ENCODE results near the gene PABPN1. TPM values are rescaled to one million over a fixed set of nuclear protein-coding genes. Genes with fewer than 3 reads are reported as not detected.
A peak's percentile ranks its signal among the peaks of the same experiment; 100 is the strongest.

PABPN1 gene
- total RNA-seq, 1 experiment from 2014 or later = 287 TPM

DNA sequence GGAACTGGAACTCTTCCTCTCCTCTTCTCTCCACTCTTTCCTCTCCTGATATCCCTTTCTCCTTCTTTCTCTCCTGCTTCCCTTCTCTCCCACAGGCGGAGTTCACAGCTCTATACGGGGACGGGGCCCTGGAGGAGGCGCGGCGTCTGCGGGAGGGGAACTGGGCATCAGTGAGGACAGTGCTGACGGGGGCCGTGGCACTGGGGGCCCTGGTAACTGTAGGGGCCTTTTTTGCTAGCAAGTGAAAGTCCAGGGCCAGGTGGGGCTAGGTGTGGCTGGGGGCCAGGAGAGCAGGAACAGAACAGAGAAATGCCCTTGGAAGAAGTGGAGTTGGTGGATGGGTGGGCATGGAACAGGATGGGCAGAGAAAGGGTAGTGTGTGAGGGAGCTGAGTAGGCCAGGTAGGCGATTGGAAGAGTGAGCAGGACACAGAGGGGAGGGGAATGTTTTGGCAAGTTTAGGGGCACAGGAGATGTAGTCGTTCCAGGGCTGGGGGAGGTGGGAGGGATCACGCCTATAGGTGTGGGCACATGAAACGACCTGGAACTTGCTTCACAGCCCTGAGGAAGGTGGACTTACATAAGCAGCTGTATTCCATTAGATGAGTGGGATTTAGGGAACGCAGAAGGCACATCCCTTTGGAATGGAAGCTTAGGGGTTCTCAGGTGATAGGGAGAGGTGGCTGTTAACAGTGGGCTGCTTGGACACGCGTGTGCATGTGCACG, 12.4 kb upstream of the PABPN1 start:
- H3K4me1 ChIP-seq (ENCODE audit: insufficient read depth, low read length, poor library complexity, severe bottlenecking) = peaks cover 9% of the 10 kb centered on the region
- peak overlapping the region; percentile 13 for H3K27ac ChIP-seq (ENCODE audit: low read depth, low read length, poor library complexity, severe bottlenecking)
- H3K36me3 ChIP-seq (ENCODE audit: insufficient read depth, low read length, poor library complexity, severe bottlenecking) = peaks cover 6% of the 10 kb centered on the region
- no peaks in the 10 kb centered on the region for H3K9me3 ChIP-seq (ENCODE audit: low read depth, low read length, poor library complexity, severe bottlenecking)
- no peak for TF ChIP-seq EZH2 (IDR thresholded peaks at IDR 0.05; ENCODE audit: borderline replicate concordance, low read depth, low read length, poor library complexity, severe bottlenecking)
- ChIA-PET CTCF (no interaction called here), POLR2A (ENCODE audit: low non-redundant PET) (no interaction called here)
- no peak overlapping the region for H3K4me3 ChIP-seq (ENCODE audit: low read depth, low read length, poor library complexity, severe bottlenecking)
- no peaks in the 10 kb centered on the region for H3K27me3 ChIP-seq (replicated peaks; ENCODE audit: insufficient read depth, low read depth, low read length, poor library complexity)
- intact Hi-C loops (cut with micrococcal nuclease; ENCODE audit: unreplicated experiment) = no loop called here
- no peak for DNase-seq (ENCODE audit: low spot score)
- TSS peak; percentile 15 for BruUV-seq (replicated peaks)

DNA sequence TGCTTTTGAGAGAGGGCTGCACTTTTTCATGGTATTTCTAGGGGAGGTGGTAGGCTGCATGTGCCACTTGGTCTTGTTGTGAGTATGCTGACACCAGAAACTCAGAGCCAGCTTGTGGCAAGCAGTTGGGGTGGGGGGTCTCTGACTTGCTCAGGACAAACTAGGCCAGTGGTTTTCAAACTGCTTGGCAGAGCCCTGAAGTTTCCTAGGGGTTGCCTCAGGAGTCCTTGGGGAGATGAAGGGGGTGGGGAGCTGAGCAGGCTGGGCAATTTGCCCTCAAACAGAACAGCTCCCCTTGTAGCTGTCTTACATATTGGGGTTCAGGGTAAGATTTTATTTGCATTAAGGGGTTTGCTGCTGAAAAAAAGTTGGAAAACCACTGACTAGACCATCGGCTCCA, 10.7 kb upstream of the PABPN1 start:
- Histone ChIP-seq H3K9me3 (ENCODE audit: low read depth, low read length, poor library complexity, severe bottlenecking) (no peaks in the 10 kb centered on the region), H3K4me1 (ENCODE audit: insufficient read depth, low read length, poor library complexity, severe bottlenecking) (peaks cover 9% of the 10 kb centered on the region), H3K27me3 (replicated peaks; ENCODE audit: insufficient read depth, low read depth, low read length, poor library complexity) (no peaks in the 10 kb centered on the region), H3K4me3 (ENCODE audit: low read depth, low read length, poor library complexity, severe bottlenecking) (no peak overlapping the region), H3K27ac (ENCODE audit: low read depth, low read length, poor library complexity, severe bottlenecking) (no peak overlapping the region), H3K36me3 (ENCODE audit: insufficient read depth, low read length, poor library complexity, severe bottlenecking) (peaks cover 6% of the 10 kb centered on the region)
- ChIA-PET CTCF (no interaction called here), POLR2A (ENCODE audit: low non-redundant PET) (no interaction called here)
- TF ChIP-seq EZH2 (IDR thresholded peaks at IDR 0.05; ENCODE audit: borderline replicate concordance, low read depth, low read length, poor library complexity, severe bottlenecking) = no peak
- TF ChIP-seq, protein P1, sequence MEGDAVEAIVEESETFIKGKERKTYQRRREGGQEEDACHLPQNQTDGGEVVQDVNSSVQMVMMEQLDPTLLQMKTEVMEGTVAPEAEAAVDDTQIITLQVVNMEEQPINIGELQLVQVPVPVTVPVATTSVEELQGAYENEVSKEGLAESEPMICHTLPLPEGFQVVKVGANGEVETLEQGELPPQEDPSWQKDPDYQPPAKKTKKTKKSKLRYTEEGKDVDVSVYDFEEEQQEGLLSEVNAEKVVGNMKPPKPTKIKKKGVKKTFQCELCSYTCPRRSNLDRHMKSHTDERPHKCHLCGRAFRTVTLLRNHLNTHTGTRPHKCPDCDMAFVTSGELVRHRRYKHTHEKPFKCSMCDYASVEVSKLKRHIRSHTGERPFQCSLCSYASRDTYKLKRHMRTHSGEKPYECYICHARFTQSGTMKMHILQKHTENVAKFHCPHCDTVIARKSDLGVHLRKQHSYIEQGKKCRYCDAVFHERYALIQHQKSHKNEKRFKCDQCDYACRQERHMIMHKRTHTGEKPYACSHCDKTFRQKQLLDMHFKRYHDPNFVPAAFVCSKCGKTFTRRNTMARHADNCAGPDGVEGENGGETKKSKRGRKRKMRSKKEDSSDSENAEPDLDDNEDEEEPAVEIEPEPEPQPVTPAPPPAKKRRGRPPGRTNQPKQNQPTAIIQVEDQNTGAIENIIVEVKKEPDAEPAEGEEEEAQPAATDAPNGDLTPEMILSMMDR (conservative IDR thresholded peaks at IDR 0.05; ENCODE audit: low read depth, low read length) = no peak
- intact Hi-C loops (cut with micrococcal nuclease; ENCODE audit: unreplicated experiment) = no loop called here
- no peak for DNase-seq (ENCODE audit: low spot score)
- BruUV-seq (replicated peaks) = no TSS peak

DNA sequence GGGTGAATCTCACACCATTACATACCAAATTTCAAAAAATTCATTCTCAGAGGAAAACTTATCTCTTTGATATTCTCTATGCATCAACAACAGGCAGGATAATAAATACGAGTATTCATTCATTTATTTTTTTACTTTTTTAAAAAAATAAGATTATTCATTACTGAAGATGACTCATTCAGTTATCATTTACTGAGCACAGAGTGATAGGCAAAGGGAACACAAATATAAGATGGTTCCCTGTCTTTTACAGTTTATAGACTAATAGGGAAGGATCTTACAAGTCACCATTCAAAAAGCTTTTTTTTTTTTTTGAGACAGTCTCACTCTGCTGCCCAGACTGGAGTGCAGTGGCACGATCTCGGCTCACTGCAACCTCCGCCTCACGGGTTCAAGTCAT, 5.0 kb upstream of the PABPN1 start:
- Histone ChIP-seq H3K4me1 (ENCODE audit: insufficient read depth, low read length, poor library complexity, severe bottlenecking) (peaks cover 3% of the 10 kb centered on the region), H3K9me3 (ENCODE audit: low read depth, low read length, poor library complexity, severe bottlenecking) (no peaks in the 10 kb centered on the region), H3K4me3 (ENCODE audit: low read depth, low read length, poor library complexity, severe bottlenecking) (no peak overlapping the region), H3K27me3 (replicated peaks; ENCODE audit: insufficient read depth, low read depth, low read length, poor library complexity) (no peaks in the 10 kb centered on the region), H3K27ac (ENCODE audit: low read depth, low read length, poor library complexity, severe bottlenecking) (no peak overlapping the region), H3K36me3 (ENCODE audit: insufficient read depth, low read length, poor library complexity, severe bottlenecking) (peaks cover 7% of the 10 kb centered on the region)
- intact Hi-C loops (cut with micrococcal nuclease; ENCODE audit: unreplicated experiment) = no loop called here
- TF ChIP-seq, protein P1 (conservative IDR thresholded peaks at IDR 0.05; ENCODE audit: low read depth, low read length) = no peak
- no peak for TF ChIP-seq EZH2 (IDR thresholded peaks at IDR 0.05; ENCODE audit: borderline replicate concordance, low read depth, low read length, poor library complexity, severe bottlenecking)
- ChIA-PET CTCF (interaction anchor here (0.7 kb wide), 1 partner anchor 1802 kb away, joined by 4 read pairs; no protein-coding TSS in a partner anchor), POLR2A (ENCODE audit: low non-redundant PET) (interaction anchor here (0.6 kb wide), 1 partner anchor 228 kb away, joined by 5 read pairs; no protein-coding TSS in a partner anchor)
- BruUV-seq (replicated peaks) = no TSS peak
- no peak for DNase-seq (ENCODE audit: low spot score)

Measured in A673 (cell line).